HG02759 (cell line): ENCODE data around the gene PRKAG2.

Source experiments
- ATAC-seq: cut with Tn5 transposase; IDR thresholded peaks from one replicate; pipeline ENCODE4 v1.9.1; 2021; ENCODE audit warnings: mild to moderate bottlenecking, moderate library complexity; ENCODE audit not compliant: unreplicated experiment

PRKAG2 gene

GRCh38 chr7:151866761-151867655, 9.9 kb downstream of the PRKAG2 start:
- no peak for ATAC-seq

- ATAC-seq, result no peak
These were observed 10.9 kb downstream of the PRKAG2 start for GRCh38 chr7:151866028-151866427.

- no peak for ATAC-seq
These were observed 11.7 kb downstream of the PRKAG2 start for GRCh38 chr7:151865070-151865670.

GRCh38 chr7:151864561-151864960, 12.4 kb downstream of the PRKAG2 start:
- no peak for ATAC-seq

GRCh38 chr7:151864081-151864480, 12.8 kb downstream of the PRKAG2 start:
- no peak for ATAC-seq

- no peak for ATAC-seq
These were observed 13.4 kb downstream of the PRKAG2 start for GRCh38 chr7:151863386-151864079.

GRCh38 chr7:151862606-151863381, 14.1 kb downstream of the PRKAG2 start:
- no peak for ATAC-seq

GRCh38 chr7:151861881-151862280, 15.0 kb downstream of the PRKAG2 start:
- ATAC-seq, result no peak

GRCh38 chr7:151860771-151861170, 16.1 kb downstream of the PRKAG2 start:
- ATAC-seq, result no peak

GRCh38 chr7:151859948-151860685, 16.8 kb downstream of the PRKAG2 start:
- ATAC-seq, result no peak

- ATAC-seq, result no peak
These were observed 17.6 kb downstream of the PRKAG2 start for GRCh38 chr7:151859111-151859947.

- ATAC-seq, result no peak
These were observed 18.5 kb downstream of the PRKAG2 start for GRCh38 chr7:151858456-151858855.

- ATAC-seq, result no peak
These were observed 19.0 kb downstream of the PRKAG2 start for GRCh38 chr7:151857866-151858450.

GRCh38 chr7:151857412-151857811, 19.5 kb downstream of the PRKAG2 start:
- no peak for ATAC-seq

- no peak for ATAC-seq
These were observed 20.4 kb downstream of the PRKAG2 start for GRCh38 chr7:151856516-151856915.

GRCh38 chr7:151856098-151856497, 20.8 kb downstream of the PRKAG2 start:
- ATAC-seq, result no peak

- ATAC-seq, result no peak
These were observed 22.2 kb downstream of the PRKAG2 start for GRCh38 chr7:151854720-151855071.

GRCh38 chr7:151853896-151854719, 22.8 kb downstream of the PRKAG2 start:
- ATAC-seq, result no peak
